ENCODE measurements around the gene SLC6A19.

- no peak for TF ChIP-seq EZH2 (IDR thresholded peaks at IDR 0.05; ENCODE audit: borderline replicate concordance)
- TF ChIP-seq CTCF (IDR thresholded peaks at IDR 0.05; ENCODE audit: poor library complexity): no peak
- TF ChIP-seq EZH2phosphoT487 (IDR thresholded peaks at IDR 0.05; ENCODE audit: low read depth, severe bottlenecking, unreplicated experiment): no peak
Measured at GRCh38 chr5:1167361-1167727, 34.1 kb upstream of the SLC6A19 start.
